Subcutaneous abdominal adipose tissue (tissue), 5 donors: Measurements from ENCODE around the gene FGGY.

Experiments used
- H3K27ac ChIP-seq: one replicate; pipeline ENCODE4 v1.7.0; 2013; ENCODE audit warnings: low read depth, mild to moderate bottlenecking, inconsistent platforms, low read length, moderate library complexity
- H3K27me3 ChIP-seq, 5 donors: one replicate each; pipeline ENCODE4 v1.7.0; 2013; ENCODE audit warnings: low read length in 5 of 5, inconsistent platforms in 1 of 5; ENCODE audit not compliant: control insufficient read depth in 5 of 5, insufficient read depth in 4 of 5
- H3K36me3 ChIP-seq, 5 donors: one replicate each; pipeline ENCODE4 v1.7.0; 2013; ENCODE audit warnings: low read length in 5 of 5; ENCODE audit not compliant: control insufficient read depth in 5 of 5, insufficient read depth in 5 of 5
- H3K4me1 ChIP-seq, 5 donors: one replicate each; pipeline ENCODE4 v1.7.0; 2013; ENCODE audit warnings: low read length in 5 of 5, mild to moderate bottlenecking in 3 of 5, moderate library complexity in 1 of 5; ENCODE audit not compliant: control insufficient read depth in 5 of 5, insufficient read depth in 5 of 5
- H3K4me3 ChIP-seq, 5 donors: one replicate each; pipeline ENCODE4 v1.7.0; 2013; ENCODE audit warnings: low read length in 5 of 5, low read depth in 1 of 5
- H3K9ac ChIP-seq, 5 donors: one replicate each; pipeline ENCODE4 v1.7.0; 2013; ENCODE audit warnings: low read length in 5 of 5, mild to moderate bottlenecking in 4 of 5, moderate library complexity in 3 of 5
- H3K9me3 ChIP-seq, 5 donors: one replicate each; pipeline ENCODE4 v1.7.0; 2013; ENCODE audit warnings: low read length in 5 of 5; ENCODE audit not compliant: control insufficient read depth in 5 of 5
- donor health status: healthy.
- donor health status: healthy.
- donor health status: healthy.
- donor health status: healthy.
- donor health status: healthy.

Gene FGGY

GRCh38 chr1:59739111-59739510 lies 442.2 kb downstream of the FGGY start:
- Histone ChIP-seq H3K36me3 (no peaks in the 10 kb centered on the region), H3K4me1 (peaks cover 0 to 17% (median 9%) of the 10 kb centered on the region in 5 donors), H3K27ac (no peak overlapping the region), H3K9ac (no peak overlapping the region), H3K9me3 (no peaks in the 10 kb centered on the region), H3K27me3 (no peaks in the 10 kb centered on the region), H3K4me3 (no peak overlapping the region)

DNA sequence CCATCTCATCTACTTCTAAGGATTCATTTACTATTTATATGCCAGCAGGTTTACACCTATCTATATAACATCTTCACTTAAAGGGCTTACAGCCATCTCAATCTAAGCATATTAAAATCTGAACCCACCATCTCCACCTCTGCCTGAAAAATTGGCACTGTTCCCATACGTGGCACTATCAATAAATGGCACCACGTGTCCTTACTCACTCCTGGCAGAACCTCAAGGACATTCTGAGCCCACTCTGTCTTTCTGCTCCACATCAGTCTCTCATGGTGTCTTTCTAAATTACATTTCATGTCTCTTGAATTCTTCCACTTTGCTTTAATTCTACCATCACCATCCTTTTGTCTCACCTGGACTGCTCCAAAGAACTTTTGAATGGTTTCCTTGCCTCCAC lies 445.6 kb downstream of the FGGY start:
- Histone ChIP-seq H3K9me3 (no peaks in the 10 kb centered on the region), H3K9ac (no peak overlapping the region), H3K27ac (peak overlapping the region; percentile 51), H3K4me3 (no peak overlapping the region), H3K36me3 (no peaks in the 10 kb centered on the region), H3K4me1 (peaks cover 0 to 23% (median 9%) of the 10 kb centered on the region in 5 donors), H3K27me3 (no peaks in the 10 kb centered on the region)

- Histone ChIP-seq H3K9ac (no peak overlapping the region), H3K36me3 (no peaks in the 10 kb centered on the region), H3K4me3 (no peak overlapping the region), H3K27me3 (no peaks in the 10 kb centered on the region), H3K4me1 (peaks cover 0 to 23% (median 9%) of the 10 kb centered on the region in 5 donors), H3K9me3 (no peaks in the 10 kb centered on the region), H3K27ac (peak overlapping the region; percentile 51)
Measured at GRCh38 chr1:59743324-59744091, 446.6 kb downstream of the FGGY start.

- Histone ChIP-seq H3K4me1 (peaks cover 0 to 32% (median 19%) of the 10 kb centered on the region in 5 donors), H3K9ac (no peak overlapping the region), H3K9me3 (no peaks in the 10 kb centered on the region)
Measured at GRCh38 chr1:59747420-59748024, 450.6 kb downstream of the FGGY start.

DNA sequence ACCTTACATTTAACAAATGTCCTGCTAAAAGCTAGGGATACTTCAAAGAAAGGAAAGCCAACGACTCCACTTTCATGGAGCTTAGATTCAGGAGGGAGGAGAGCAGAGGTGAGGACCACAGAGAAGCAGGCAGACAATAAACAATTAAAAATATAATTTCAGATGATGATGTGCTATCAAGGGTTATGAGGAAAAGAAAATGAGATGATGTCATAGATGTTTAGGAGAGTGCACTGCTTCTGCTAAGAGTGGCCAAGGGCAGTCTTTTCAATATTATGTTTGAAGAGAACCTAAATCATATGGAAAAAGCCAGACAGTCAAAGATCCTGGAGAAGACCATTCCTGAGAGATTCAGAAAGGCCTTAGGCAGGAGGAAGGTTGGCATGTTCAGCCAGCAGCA lies 451.2 kb downstream of the FGGY start:
- no peaks in the 10 kb centered on the region for H3K36me3 ChIP-seq
- H3K9ac ChIP-seq = no peak overlapping the region

More at GRCh38 chr1:59747420-59748024, 450.6 kb downstream of the FGGY start:
- no peak overlapping the region for H3K27ac ChIP-seq
- no peaks in the 10 kb centered on the region for H3K36me3 ChIP-seq
- H3K27me3 ChIP-seq = no peaks in the 10 kb centered on the region
- no peak overlapping the region for H3K4me3 ChIP-seq

DNA sequence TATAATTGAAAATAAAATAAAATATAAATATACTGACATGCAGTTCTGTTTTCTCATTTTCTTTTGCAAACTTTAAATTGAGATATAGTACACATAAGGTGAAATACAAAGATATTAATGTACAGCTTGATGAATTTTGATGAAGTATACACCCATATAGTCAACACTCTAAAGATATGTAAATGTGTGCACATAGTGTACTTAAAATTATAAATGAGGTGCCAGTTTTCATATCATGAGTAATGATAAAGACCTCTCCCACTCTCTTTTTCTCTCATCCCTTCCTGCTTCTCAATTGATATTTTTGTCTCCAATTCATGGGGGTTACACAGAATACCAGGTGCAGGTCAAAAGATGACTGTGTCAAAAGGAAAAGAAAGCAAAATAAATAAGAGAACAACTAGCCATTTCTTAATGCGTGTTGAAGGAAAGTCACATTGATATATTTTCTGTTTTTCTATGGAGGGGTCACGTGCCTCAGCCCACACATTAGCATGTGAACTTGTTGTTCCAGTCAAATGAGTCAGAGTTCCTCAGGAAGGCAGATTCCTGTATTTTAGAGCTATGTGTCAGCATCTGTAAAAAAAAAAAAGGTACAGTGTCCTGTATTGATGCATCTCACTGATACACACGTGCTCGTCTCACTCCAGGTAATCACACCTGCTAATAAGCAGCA lies 453.6 kb downstream of the FGGY start:
- H3K27ac ChIP-seq = no peak overlapping the region
- H3K9me3 ChIP-seq = no peaks in the 10 kb centered on the region
- H3K4me3 ChIP-seq = no peak overlapping the region
- H3K27me3 ChIP-seq = no peaks in the 10 kb centered on the region
- peaks cover 0 to 13% (median 9%) of the 10 kb centered on the region in 5 donors for H3K4me1 ChIP-seq
- H3K9ac ChIP-seq = no peak overlapping the region
- no peaks in the 10 kb centered on the region for H3K36me3 ChIP-seq

More for the DNA sequence above, 451.2 kb downstream of the FGGY start:
- Histone ChIP-seq H3K4me3 (no peak overlapping the region), H3K4me1 (peaks cover 0 to 26% (median 16%) of the 10 kb centered on the region in 5 donors), H3K27ac (no peak overlapping the region), H3K27me3 (no peaks in the 10 kb centered on the region), H3K9me3 (no peaks in the 10 kb centered on the region)

- Histone ChIP-seq H3K9ac (no peak overlapping the region), H3K9me3 (no peaks in the 10 kb centered on the region), H3K27me3 (no peaks in the 10 kb centered on the region), H3K36me3 (no peaks in the 10 kb centered on the region), H3K4me3 (no peak overlapping the region), H3K4me1 (peaks cover 0 to 13% (median 9%) of the 10 kb centered on the region in 5 donors), H3K27ac (no peak overlapping the region)
Measured at GRCh38 chr1:59751004-59751395, 454.1 kb downstream of the FGGY start.

DNA sequence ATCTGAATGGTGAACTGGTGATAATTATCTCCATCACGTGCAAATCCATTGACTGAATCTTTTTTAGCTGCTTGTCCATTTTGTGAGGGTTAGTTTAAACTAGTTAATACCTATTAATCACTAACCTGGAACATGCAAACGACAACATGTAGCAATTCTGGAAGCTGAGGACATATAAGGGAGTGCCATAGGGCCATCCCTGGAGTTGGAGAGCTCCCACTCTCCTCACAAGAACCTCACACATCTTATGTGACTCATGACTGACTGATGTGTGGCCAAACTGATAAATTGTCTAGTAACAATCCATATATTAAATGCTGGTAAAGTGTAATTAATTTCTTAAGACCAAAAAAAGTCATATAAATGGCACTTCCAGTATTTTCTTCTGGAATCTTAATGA lies 454.9 kb downstream of the FGGY start:
- no peaks in the 10 kb centered on the region for H3K27me3 ChIP-seq
- H3K9ac ChIP-seq = no peak overlapping the region
- peaks cover 0 to 13% (median 9%) of the 10 kb centered on the region in 5 donors for H3K4me1 ChIP-seq
- no peaks in the 10 kb centered on the region for H3K9me3 ChIP-seq
- H3K27ac ChIP-seq = no peak overlapping the region
- H3K4me3 ChIP-seq = no peak overlapping the region
- no peaks in the 10 kb centered on the region for H3K36me3 ChIP-seq

DNA sequence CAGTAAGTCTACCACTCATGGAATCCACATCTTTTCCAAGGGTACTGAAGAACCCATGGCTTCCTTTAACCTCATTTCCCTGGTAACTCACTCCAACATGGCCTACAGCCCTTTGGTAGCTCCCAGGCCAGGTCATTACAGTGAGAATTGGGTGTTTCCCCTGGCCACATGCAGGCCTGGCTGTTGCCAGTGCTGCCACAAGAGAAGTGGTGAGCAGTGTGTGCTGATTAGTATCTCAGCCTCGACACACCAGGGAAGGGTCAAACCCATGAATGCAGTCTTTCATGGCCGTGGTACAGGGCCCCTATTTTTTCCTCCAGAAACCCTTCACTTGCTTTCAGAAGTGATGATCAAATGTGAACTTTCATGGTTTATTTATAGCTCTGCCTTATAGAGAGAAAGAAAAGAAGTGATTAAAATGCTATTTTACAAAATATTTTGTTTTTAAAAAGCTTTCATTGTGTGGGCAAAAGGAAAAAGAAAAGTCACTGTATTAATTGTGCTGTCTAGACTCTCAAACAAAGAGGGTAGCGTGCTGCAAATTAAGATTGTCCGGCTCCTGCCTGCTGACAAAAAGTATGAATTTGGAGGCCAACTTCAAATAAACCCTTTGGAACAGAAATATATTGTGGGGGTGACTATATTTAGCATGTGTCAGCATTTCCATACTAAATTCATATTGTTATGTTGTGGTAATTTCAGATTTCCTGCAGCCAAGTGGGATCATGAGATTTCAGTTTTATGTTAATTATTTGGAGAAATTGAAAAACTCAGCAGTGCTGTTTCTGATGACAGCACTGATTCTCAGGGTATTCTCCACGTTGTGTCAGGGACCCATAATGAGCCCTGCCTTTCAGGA lies 455.9 kb downstream of the FGGY start:
- Histone ChIP-seq H3K36me3 (no peaks in the 10 kb centered on the region), H3K9ac (no peak overlapping the region), H3K4me1 (peaks cover 0 to 13% (median 9%) of the 10 kb centered on the region in 5 donors), H3K9me3 (no peaks in the 10 kb centered on the region), H3K27ac (no peak overlapping the region), H3K4me3 (no peak overlapping the region), H3K27me3 (no peaks in the 10 kb centered on the region)
